ELF-1 (cell line): ENCODE measurements around the gene HECA.

Source experiments
- DNase-seq: peaks from one replicate; pipeline ENCODE4 v3.0.0-alpha.2; 2016; ENCODE audit warnings: low read depth, low spot score

The HECA gene

DNA sequence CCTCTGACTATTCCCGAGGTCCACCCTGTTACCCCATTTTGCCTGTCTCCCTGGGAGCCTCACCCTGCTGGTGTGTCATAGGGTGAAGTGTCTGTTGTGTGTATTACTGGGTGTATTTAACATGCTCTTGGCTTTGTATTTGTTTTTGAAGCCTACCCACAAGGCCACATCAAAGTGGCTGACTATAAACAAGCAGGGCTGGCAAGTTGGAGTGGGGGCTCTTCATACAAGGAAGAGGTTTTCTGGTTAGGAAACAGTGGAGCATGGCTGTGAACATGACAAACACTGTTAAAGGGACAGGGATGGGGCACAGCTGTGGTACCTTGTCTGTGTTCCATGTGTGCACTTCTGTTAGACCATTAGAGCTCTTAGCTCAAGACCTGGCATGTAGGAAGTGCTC is 26.3 kb downstream of the HECA start:
- DNase-seq = no peak

DNA sequence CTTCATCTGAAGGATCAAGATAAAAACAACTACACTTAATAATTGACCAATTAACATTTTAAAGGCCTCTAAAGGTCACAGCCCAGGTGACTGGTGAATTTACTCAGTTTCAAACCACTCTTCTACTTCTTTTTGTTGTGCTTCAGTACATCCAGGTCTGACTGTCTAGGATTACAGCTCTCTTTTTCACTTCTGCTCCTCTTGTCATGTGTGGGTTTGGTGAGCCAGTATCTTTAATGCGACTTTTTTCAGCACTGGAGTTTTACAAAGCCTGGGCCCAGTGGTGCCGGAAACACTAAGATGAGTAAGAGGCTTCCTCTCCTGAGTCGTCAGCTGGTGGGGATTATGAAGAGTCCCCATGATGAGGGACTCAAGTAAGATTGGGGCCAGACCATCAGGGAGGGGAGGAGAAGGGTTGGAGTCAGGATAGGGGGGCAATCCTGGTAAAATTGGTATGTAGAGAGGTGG is 27.0 kb downstream of the HECA start:
- DNase-seq = no peak

DNA sequence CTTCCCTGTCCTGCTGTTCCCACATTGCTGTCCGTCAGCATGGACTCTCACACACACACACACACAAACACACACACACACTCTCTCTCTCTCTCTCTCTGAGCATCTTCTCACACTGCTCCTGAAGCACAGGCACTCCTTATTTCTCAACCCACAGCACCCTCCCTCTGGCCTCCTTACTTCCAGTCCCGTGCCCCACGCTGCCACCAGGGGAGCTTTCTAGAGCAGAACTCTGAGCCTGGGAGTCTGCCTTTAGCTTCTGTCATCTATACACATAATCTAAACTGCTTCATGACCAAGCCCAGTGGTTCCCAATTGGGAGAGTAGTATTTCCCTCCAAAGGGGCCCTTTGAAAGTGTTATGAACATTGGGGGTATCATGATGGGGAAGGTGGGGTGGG is 29.1 kb downstream of the HECA start:
- no peak for DNase-seq

DNA sequence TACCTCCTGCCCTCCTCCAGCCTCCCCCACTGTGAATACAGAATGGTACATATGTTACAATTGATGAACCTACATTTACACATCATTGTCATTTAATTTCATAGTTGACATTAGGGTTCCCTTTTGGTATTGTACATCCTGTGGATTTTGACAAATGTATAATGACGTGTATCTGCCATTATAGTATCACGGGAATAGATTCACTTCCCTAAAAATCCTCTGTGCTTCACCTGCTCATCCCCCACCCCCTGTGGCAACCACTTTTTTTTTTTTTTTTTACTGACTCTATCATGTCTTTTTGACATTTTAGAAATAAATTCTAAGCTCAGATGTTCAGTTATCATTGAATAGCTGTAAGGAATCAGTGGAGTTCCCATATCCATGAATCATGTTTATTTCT is 30.4 kb downstream of the HECA start:
- DNase-seq = no peak

DNA sequence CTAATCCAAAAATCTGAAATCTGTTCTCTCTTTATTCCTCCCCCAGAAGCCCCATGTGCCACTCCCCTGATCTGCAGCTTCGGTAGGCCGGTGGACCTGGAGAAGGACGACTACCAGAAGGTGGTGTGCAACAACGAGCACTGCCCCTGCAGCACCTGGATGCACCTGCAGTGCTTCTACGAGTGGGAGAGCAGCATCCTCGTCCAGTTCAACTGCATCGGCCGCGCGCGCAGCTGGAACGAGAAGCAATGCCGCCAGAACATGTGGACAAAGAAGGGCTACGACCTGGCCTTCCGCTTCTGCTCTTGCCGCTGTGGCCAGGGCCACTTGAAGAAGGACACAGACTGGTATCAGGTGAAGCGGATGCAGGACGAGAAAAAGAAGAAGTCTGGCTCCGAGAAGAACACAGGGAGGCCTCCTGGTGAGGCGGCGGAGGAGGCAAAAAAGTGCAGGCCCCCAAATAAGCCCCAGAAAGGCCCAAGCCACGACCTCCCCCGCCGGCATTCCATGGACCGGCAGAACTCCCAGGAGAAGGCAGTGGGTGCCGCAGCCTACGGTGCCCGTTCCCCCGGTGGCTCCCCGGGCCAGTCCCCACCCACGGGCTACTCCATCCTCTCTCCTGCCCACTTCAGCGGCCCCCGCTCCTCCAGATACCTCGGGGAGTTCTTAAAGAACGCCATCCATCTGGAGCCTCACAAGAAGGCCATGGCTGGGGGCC is 31.5 kb downstream of the HECA start:
- no peak for DNase-seq

DNA sequence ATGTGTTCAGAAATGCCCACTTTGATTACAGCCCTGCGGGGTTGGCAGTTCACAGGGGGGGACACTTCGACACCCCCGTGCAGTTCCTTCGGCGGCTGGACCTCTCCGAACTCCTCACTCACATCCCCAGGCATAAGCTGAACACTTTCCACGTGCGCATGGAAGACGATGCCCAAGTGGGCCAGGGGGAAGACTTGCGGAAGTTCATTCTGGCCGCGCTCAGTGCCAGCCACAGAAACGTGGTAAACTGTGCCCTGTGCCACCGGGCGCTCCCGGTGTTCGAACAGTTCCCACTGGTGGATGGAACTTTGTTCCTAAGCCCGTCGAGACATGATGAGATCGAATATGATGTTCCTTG is 32.1 kb downstream of the HECA start:
- DNase-seq = no peak

DNA sequence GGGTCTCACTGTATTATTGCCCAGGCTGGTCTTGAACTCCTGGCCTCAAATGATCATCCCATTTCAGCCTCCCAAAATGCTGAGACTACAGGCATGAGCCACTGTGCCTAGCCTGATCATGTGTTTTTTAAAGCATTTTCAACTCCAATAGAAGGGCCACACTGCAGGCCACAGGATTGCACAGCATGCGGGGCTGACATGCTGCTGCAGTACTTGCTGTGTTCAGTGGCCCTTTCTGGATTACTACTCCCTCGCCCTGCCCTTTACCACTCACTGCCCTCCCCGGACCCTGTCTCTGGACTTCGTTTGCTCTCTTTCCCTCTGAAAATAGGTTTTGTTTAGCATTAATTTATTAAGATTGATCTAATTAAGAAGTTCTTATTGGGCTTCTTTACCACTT is 37.3 kb downstream of the HECA start:
- DNase-seq = no peak

DNA sequence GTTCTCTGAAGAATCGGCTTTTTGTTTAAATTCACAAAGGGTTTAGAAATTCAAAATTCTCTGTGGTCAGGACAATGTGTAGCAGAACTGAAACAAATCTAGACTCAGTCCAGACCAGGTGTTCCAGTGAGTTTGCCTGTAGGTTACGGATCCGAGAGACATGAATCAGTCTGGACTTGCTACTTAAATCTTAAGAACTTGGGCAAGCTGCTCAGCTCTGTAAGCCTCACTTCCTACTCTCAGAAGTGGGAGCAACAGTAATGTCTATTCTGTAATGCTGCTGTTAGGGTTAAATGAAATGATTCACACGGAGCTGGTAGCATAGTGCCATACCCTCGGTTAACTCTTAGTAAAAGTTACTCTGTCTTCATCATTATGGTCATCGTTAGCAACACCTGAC is 37.7 kb downstream of the HECA start:
- no peak for DNase-seq

DNA sequence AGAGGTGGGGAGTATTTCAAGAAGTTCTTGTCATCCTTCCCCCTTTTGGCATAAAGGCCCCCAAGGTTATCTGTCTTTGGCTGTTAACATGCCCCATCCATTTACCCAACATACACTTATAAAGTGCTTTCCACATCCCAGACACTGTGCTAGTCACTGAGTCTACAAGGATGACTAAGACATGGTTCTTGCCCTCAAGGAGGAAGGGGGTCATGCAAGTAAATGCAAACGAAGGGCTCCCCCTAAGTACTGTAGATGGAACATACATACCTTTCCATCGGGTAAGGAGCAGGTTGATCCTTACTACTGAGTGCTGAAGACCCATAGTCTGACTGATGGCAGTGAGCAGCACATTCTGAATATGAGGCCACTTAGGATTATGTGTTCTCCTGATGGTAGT is 38.3 kb downstream of the HECA start:
- DNase-seq = no peak

DNA sequence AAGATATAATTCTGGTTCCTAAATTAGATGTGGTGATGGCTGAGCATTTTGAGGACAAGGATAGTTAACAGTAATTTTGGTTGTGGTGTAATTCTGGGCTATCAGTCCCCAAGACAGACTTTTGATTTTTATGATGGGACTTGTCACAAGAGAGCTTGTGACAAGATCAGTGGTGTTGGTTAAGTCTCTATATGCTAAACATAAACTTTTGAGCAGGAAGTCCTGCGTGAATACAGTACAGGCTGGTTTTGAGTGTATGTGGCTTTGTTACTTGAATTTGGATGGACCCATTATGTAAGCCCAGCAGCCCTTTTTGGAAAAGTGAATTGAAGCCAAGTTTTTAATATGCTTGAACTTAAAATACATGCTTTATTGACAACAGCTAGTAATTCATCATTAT is 38.9 kb downstream of the HECA start:
- DNase-seq = no peak

DNA sequence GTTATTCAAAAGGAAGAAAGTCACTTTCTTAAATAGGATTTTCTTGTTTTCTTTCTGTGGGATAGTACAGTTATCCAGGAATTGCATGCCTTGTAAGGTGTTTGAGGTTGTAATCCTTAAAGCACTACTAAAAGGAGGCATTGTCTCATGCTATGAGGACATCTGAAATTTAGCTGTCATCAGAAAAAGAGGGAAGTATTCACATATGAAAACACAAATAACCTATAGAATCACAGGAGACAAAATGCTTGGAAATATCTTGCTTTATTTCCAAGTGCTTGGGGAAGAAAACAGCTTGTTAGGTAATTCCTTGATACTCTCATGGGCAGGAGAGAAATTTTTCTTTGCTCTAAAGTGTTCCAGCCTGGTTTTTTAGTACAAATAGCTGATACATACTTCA is 40.1 kb downstream of the HECA start:
- no peak for DNase-seq

DNA sequence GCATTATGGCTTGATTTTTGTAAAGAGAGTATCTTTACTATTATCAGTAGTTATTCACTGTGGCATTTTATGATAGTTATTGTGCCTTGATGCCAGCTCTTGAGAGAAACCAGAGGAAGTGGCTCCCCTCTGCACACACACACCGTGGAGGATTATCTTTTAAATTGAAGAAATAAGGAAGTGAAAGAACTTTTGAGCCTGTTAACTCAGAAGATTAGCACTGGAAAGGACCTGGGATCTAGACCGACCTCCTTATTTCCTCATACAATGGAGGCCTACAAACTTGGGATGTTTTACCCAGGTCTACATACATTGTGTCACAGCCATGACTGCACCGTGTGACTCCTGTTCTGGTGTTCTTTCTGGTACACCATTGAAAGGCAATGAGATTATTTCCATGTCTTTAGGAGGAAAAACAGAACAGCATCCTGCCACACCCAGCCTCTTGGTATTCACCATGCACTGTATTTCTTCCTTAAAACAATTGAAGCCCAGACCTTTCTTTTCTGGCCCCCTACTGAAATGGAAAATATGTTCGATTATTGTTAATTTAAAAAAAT is 40.6 kb downstream of the HECA start:
- no peak for DNase-seq

DNA sequence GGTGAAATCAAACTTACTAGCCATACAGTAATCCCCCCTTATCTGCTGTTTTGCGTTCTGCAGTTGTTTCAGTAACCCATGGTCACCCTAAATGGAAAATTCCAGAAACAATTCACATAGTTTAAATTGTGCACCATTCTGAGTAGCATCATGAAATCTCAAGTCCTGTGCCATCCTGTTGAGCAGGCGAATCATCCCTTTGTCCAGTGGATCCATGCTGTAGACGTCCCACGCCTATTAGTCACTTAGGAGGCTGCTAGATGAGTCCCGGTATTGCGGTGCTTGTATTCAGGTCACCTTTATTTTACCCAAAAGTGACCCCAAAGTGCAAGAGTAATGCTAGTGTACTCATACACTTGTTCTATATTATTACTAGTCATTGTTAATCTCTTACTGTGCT is 46.4 kb downstream of the HECA start:
- DNase-seq = no peak

DNA sequence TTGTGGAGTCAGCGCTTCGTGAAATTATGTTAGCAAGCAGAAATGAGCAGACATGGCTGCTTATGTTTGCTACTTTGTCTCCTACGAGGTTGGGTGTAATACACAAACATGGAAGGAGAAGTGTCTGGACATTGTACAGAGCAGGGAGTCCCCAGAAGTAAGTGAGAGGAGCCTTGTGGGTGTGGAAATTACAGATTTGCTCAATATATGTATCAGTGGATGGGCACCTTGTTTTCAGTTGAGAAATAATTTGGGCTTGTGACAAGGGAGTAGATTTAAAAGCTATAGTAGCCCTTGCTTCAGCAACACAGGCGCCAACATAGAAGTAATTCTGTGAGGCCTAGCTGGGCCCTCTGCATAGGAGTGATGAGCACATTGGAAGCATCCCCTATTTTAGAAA is 49.2 kb downstream of the HECA start:
- DNase-seq = no peak

DNA sequence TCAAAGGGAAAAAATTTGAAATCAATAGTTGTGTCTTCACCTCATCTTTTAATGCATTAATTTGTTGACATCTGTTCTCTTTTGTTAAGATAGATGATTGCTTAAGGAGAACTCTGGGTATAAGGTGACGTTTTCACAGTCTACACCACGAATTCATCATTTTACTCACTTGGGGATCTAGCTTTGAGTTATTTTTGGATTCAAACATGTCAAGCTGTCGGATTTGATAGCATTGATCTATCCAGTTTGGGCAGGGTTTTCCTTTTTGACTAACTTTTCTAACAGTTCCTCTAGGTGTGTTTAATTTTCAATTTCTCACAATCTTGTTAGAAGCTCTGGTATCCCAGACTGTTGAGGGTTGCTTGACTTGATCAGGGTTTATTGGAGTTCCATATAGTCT is 49.6 kb downstream of the HECA start:
- DNase-seq = no peak

DNA sequence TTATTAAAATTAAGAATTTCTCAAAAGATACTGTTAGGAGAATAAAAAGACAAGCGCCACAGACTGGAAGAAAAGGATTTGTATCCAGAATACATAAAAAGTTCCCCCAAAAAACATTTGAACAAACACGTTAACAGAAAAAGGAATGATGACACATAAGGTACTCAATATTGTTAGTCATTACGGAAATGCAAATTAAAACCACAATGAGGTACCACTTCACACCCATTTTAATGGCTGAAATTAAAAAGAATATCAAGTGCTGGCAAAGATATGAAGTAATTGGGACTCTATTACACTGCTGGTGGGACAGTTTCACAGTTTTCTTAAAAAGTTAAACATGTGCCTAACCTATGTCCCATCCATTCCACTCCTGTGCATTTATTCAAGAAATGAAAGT is 51.4 kb downstream of the HECA start:
- DNase-seq = no peak

DNA sequence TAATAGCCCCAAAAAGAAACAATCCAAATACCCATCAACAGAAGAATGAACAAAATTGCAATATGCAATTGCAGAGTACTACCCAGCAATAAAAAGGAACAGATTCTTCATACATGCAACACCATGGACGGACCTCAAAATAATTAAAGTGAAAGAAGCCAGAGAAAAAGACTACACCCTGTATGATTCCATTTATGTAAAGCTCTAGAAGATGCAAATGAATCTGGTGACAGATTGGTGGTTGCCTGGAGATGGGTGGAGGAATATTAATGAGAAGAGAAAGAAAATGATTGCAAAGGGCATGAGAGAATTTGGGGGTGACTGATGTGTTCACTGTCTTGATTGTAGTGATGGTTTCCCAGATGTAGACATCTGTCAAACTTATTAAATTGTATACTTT is 51.8 kb downstream of the HECA start:
- no peak for DNase-seq

DNA sequence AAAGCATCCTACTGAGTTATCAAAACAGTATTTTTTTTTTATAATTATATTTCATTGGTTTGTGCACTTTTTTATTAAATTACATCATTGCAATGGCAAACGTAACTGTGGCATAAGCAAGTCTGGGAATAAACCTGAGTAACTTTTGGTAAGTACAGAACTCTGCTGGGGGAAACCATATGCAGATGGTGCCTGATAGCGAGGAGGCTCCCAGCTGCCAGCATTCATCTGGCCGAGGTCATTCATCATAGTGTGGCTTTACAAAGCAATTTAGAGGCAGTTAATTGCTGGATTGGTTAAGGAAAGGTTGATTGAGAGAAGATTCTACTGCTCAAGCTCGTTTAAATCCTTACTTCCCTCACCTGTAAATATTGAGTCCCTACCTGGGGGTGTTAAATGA is 52.6 kb downstream of the HECA start:
- DNase-seq = no peak

DNA sequence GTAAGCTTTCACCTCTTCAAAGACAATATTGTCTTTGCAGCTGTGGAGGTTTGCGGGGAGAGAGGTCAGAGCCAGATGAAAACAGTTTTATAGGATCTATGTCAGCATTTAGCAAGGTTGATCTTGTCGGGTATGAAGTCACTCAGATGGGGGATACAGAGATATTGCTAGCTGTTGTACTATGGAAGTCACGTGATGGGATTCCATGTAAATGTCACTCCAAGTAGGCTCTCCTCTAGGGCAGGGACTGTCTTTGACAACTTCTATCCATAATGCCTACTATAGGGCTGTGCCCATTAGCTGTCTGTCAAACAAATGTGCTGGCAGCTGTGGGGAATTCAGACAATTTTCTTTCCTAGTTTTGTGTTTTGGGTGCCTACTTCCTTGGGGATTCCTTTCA is 54.8 kb downstream of the HECA start:
- DNase-seq = no peak

DNA sequence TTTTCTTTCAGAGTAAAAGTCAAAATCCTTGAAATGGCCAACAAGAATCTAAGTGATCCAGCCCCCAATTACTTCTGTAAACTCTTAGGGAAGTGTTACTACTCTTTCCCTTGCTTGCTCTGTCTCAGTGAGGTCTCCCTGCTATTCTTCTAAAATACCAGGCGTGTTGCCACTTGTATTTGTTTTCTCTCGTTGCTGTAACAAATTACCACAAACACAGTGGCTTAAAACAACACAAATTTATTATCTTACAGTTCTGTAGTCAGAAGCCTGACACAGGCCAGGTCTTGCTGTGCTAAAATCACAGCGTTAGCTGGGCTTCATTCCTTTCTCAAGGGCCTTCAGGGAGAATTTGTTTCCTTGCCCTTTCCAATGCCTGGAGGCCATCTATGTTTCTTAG is 59.9 kb downstream of the HECA start:
- peak; percentile 60 for DNase-seq

DNA sequence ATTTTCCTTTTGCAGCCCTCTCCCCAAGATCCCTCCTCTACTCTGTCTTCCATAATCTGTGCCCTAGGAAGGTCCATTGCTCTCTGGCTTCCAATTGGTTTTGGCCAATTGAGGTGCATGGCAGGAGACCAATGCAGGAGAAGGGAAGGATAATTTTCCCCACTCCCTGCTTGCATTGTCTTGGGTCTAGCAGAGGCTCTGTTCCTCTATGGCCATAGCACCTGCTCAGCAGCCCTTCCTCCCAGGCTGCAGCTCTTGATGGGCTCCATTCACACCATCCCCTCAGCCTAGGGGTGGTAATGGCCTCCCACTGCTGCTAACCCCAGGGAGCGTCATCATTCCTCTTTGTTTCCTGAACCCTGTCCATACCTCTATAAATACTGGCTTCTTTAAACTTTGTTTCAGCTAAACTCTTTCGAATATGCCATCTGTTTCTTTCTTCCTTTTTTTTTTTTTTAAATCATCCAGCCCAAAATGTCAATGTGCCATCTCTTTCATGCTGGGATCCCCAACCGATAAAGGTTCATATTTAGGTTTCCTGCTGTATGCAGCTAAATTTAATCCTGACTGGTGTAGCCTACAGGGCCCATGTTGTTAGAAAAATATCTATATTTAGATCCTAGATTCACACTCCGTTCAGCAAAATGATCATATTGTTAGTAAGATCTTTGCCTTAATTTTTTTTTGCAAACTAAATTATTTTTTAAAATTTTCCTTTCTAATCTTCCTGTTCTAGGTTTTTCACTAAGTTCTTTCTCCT is 63.8 kb downstream of the HECA start:
- peak; percentile 12 for DNase-seq

DNA sequence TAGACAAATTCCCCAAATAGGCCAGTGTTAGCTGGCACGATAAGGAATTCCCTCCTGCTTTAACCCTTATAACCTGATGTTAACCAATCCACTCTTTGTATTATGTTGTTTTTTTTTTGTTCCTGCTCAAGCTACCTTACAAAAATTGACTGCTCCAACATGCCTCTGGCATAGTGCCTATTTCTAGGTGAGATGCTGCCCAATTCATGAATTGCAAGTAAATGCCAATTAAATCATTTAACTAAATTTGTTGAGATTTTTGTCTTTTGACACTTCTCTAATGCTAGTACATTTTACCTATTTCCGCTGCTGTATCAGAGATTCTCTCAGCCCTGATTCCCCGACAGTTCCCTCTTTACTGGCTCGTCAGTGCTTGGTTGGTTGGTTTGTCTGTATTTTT is 66.5 kb downstream of the HECA start:
- DNase-seq = no peak

DNA sequence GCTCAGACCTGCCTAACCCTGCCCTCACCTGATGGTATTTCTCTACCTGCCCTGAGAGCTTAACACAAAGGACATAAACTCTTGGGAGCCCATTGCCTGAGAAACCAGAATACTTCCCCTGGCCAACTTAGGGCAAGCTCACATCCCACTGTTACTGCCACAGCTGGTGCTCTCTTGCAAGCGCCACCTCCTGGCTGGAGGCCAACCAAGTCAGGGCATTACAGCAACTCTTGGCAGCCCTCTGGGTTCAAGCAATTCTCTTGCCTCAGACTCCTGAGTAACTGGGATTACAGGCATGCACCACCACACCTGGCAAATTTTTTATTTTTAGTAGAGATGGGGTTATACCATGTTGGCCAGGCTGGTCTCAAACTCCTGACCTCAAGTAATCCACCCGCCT is 70.1 kb downstream of the HECA start:
- no peak for DNase-seq
